SK-N-SH (cell line): Measurements from ENCODE around the gene GPRIN3. TPM values are rescaled to one million over a fixed set of nuclear protein-coding genes. Genes with fewer than 3 reads are reported as not detected.

Experiments
- CTCF ChIA-PET: fragments of 300-600, 350-600 bp; formaldehyde crosslinking; extraction: SDS; loops from one replicate; lab custom pipeline; 2021; lab: Yijun Ruan, JAX
- POLR2A ChIA-PET: fragments of 350-600 bp; sonication (Branson Sonifier 250); formaldehyde crosslinking; extraction: SDS; loops from one replicate; lab custom pipeline; 2020; ENCODE audit warnings: antibody characterized with exemption, inconsistent platforms; lab: Yijun Ruan, JAX
- DNase-seq: peaks from one replicate; pipeline ENCODE4 v3.0.0; 2012
- H2AFZ ChIP-seq: fragments of 200-600 bp; sonication (generic); 2 replicates; pipeline ENCODE4 v1.8.1; 2016; ENCODE audit warnings: antibody characterized with exemption, mild to moderate bottlenecking, low read depth
- H3F3A ChIP-seq: fragments of 200-600 bp; sonication (generic); replicated peaks from 2 replicates; pipeline ENCODE3; 2016; ENCODE audit warnings: antibody characterized with exemption, mild to moderate bottlenecking; ENCODE audit not compliant: insufficient read depth
- H3K27ac ChIP-seq, 2 experiments: fragments of 200-500 bp in 1 of 2; fragments of 200-600 bp in 1 of 2; sonication (Bioruptor generic) in 1 of 2; sonication (generic), shearing (Covaris generic) in 1 of 2; 2 replicates each; pipeline versions ENCODE4 v1.5.1 to v1.6.1; 2014 to 2016; ENCODE audit warnings: low read depth in 2 of 2, inconsistent platforms in 1 of 2, low read length in 1 of 2, mild to moderate bottlenecking in 1 of 2, mixed read lengths in 1 of 2
- H3K27me3 ChIP-seq: fragments of 200-600 bp; sonication (generic), shearing (Covaris generic); 2 replicates; pipeline ENCODE4 v1.6.1; 2016; ENCODE audit warnings: mixed run types; ENCODE audit not compliant: insufficient read depth
- H3K36me3 ChIP-seq, 2 experiments: fragments of 200-500 bp in 1 of 2; fragments of 200-600 bp in 1 of 2; sonication (Bioruptor generic) in 1 of 2; sonication (generic) in 1 of 2; replicated peaks in 1 of 2; 2 replicates each; pipeline versions ENCODE3 to v1.5.1; 2014 to 2016; ENCODE audit warnings: low read length in 1 of 2, mild to moderate bottlenecking in 1 of 2; ENCODE audit not compliant: insufficient read depth in 2 of 2, control insufficient read depth in 1 of 2
- H3K4me1 ChIP-seq, 2 experiments: fragments of 200-500 bp in 1 of 2; fragments of 200-600 bp in 1 of 2; sonication (Bioruptor generic) in 1 of 2; sonication (generic), shearing (Covaris generic) in 1 of 2; 2 replicates each; pipeline versions ENCODE4 v1.5.1 to v1.6.1; 2014 to 2016; ENCODE audit warnings: low read depth in 1 of 2, low read length in 1 of 2, mixed run types in 1 of 2; ENCODE audit not compliant: insufficient read depth in 2 of 2, control insufficient read depth in 1 of 2
- H3K4me2 ChIP-seq: fragments of 200-600 bp; sonication (generic), shearing (Covaris generic); 2 replicates; pipeline ENCODE4 v1.6.1; 2017; ENCODE audit warnings: mixed run types
- H3K4me3 ChIP-seq, 2 experiments: fragments of 200-500 bp in 1 of 2; fragments of 200-600 bp in 1 of 2; sonication (Bioruptor generic) in 1 of 2; sonication (generic), shearing (Covaris generic) in 1 of 2; 2 replicates each; pipeline versions ENCODE4 v1.5.1 to v1.8.1; 2014 to 2016; ENCODE audit warnings: low read depth in 2 of 2, inconsistent platforms in 1 of 2, low read length in 1 of 2, mild to moderate bottlenecking in 1 of 2, mixed read lengths in 1 of 2, moderate library complexity in 1 of 2
- H3K79me2 ChIP-seq: fragments of 200-600 bp; sonication (generic); 2 replicates; pipeline ENCODE4 v1.8.1; 2017; ENCODE audit warnings: mild to moderate bottlenecking; ENCODE audit not compliant: insufficient read depth
- H3K9ac ChIP-seq: fragments of 200-600 bp; sonication (generic); 2 replicates; pipeline ENCODE4 v1.6.1; 2017; ENCODE audit warnings: mixed run types
- H3K9me2 ChIP-seq: fragments of 200-600 bp; sonication (generic); 2 replicates; pipeline ENCODE4 v1.6.1; 2017; ENCODE audit warnings: mixed run types
- H3K9me3 ChIP-seq: fragments of 200-600 bp; sonication (generic); 2 replicates; pipeline ENCODE4 v1.6.1; 2017; ENCODE audit warnings: mixed run types, mild to moderate bottlenecking, moderate library complexity
- H4K20me1 ChIP-seq: fragments of 200-600 bp; sonication (generic); 2 replicates; pipeline ENCODE4 v1.6.1; 2017; ENCODE audit warnings: mild to moderate bottlenecking, mixed run types; ENCODE audit not compliant: insufficient read depth
- CHD2 ChIP-seq: fragments of 150-350 bp; IDR thresholded peaks from 2 replicates; pipeline ENCODE4 v1.6.1; 2018; ENCODE audit warnings: low read length; ENCODE audit not compliant: partially characterized antibody
- EP300 ChIP-seq, 2 experiments: IDR thresholded peaks; 2 replicates each; pipeline versions ENCODE4 v1.4.0 to v1.6.1; 2012; ENCODE audit warnings: borderline replicate concordance in 1 of 2, low read depth in 1 of 2, low read length in 1 of 2
- FOXJ3 ChIP-seq: sonication (generic); formaldehyde crosslinking; IDR thresholded peaks from 2 replicates; pipeline ENCODE4 v1.5.1; 2020; ENCODE audit warnings: mild to moderate bottlenecking, missing genetic modification reagents
- FOXM1 ChIP-seq: IDR thresholded peaks from 2 replicates; pipeline ENCODE4 v1.4.0; 2012; ENCODE audit warnings: low read depth, mild to moderate bottlenecking
- GATA2 ChIP-seq: sonication (generic); formaldehyde crosslinking; IDR thresholded peaks from 2 replicates; pipeline ENCODE4 v1.5.0; 2020; ENCODE audit warnings: mild to moderate bottlenecking, missing genetic modification reagents
- MAX ChIP-seq: IDR thresholded peaks from 2 replicates; pipeline ENCODE4 v1.4.0; 2012; ENCODE audit warnings: low read depth
- POLR2AphosphoS5 ChIP-seq: IDR thresholded peaks from 2 replicates; pipeline ENCODE4 v1.6.1; 2012; ENCODE audit warnings: low read depth, low read length
- RCOR1 ChIP-seq: fragments of 150-350 bp; IDR thresholded peaks from 2 replicates; pipeline ENCODE4 v1.6.1; 2017; ENCODE audit warnings: antibody characterized with exemption, low read length
- REST ChIP-seq: IDR thresholded peaks from 2 replicates; pipeline ENCODE4 v1.6.1; 2012; ENCODE audit warnings: mild to moderate bottlenecking, low read depth, low read length, moderate library complexity
- RFX5 ChIP-seq: IDR thresholded peaks from 2 replicates; pipeline ENCODE4 v1.6.1; 2012; ENCODE audit warnings: mild to moderate bottlenecking, improper control_type of control experiment, low read length
- TAF1 ChIP-seq: IDR thresholded peaks from 2 replicates; pipeline ENCODE4 v1.6.1; 2012; ENCODE audit warnings: low read depth, mild to moderate bottlenecking, low read length, moderate library complexity, borderline replicate concordance
- USF1 ChIP-seq: IDR thresholded peaks from 2 replicates; pipeline ENCODE4 v1.4.0; 2012; ENCODE audit warnings: low read depth, borderline replicate concordance
- WGBS: methylation state at CpG from one replicate; pipeline ENCODE4 v1.1.6; 2017; ENCODE audit warnings: low lambda C conversion rate; 5-methylcytosine and 5-hydroxymethylcytosine counted together
- polyA plus RNA-seq, 3 experiments: library from polyadenylated mRNA; depleted of rRNA; stranded (reverse); fragments of >200 nt; gene quantifications; 2 replicates each; pipeline ENCODE4 v1.2.3, GENCODE V29; 2012
- TF ChIP-seq, protein P1 (sequence below): fragments of 150-350 bp; IDR thresholded peaks from 2 replicates; pipeline ENCODE4 v1.6.1; 2017; ENCODE audit warnings: antibody characterized with exemption, low read length, low read depth, borderline replicate concordance

GPRIN3 gene
- polyA plus RNA-seq, 1 of the 3 experiments (the other 2 are of a cell fraction) = not detected

- 32% methylated on average over 2 of the region's 2 CpGs for WGBS
- no peak overlapping the region for H2AFZ ChIP-seq
- no peaks in the 10 kb centered on the region for H3K27me3 ChIP-seq
- H3K4me1 ChIP-seq = no peaks in the 10 kb centered on the region; a peak in 1 of 4 replicates
- DNase-seq = no peak
- no peaks in the 10 kb centered on the region for H3K9me2 ChIP-seq
- no peaks in the 10 kb centered on the region for H3K79me2 ChIP-seq
- POLR2A ChIA-PET = no interaction called here
- H3K4me2 ChIP-seq = no peak overlapping the region
- no peak overlapping the region for H3K27ac ChIP-seq
- TF ChIP-seq CHD2 = no peak
- no peak for TF ChIP-seq MAX
- TF ChIP-seq RFX5 = no peak
- no peak for TF ChIP-seq RCOR1
- TF ChIP-seq REST = no peak
- no peak for TF ChIP-seq POLR2AphosphoS5
- no peak for TF ChIP-seq USF1
- TF ChIP-seq, protein P1, sequence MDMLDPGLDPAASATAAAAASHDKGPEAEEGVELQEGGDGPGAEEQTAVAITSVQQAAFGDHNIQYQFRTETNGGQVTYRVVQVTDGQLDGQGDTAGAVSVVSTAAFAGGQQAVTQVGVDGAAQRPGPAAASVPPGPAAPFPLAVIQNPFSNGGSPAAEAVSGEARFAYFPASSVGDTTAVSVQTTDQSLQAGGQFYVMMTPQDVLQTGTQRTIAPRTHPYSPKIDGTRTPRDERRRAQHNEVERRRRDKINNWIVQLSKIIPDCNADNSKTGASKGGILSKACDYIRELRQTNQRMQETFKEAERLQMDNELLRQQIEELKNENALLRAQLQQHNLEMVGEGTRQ = no peak
- no peak for TF ChIP-seq FOXJ3 (CRISPR knock-in tag)
- TF ChIP-seq EP300 (IDR thresholded peaks at IDR 0.05; ENCODE audit: borderline replicate concordance in 1 of 2, low read depth in 1 of 2, low read length in 1 of 2) = no peak
- TF ChIP-seq TAF1 = no peak
- no peak for TF ChIP-seq FOXM1
- no peak for TF ChIP-seq GATA2 (CRISPR knock-in tag)
- H3K9ac ChIP-seq = no peak overlapping the region
- CTCF ChIA-PET = no interaction called here
- H3K9me3 ChIP-seq = no peaks in the 10 kb centered on the region
- H3F3A ChIP-seq = no peaks in the 10 kb centered on the region
- no peaks in the 10 kb centered on the region for H3K36me3 ChIP-seq
- no peak overlapping the region for H3K4me3 ChIP-seq
- H4K20me1 ChIP-seq = no peaks in the 10 kb centered on the region
Observed at GRCh38 chr4:89285745-89286144, 21.9 kb downstream of the GPRIN3 start.
